ENCODE results near the gene TNIK.

Gene TNIK

DNA sequence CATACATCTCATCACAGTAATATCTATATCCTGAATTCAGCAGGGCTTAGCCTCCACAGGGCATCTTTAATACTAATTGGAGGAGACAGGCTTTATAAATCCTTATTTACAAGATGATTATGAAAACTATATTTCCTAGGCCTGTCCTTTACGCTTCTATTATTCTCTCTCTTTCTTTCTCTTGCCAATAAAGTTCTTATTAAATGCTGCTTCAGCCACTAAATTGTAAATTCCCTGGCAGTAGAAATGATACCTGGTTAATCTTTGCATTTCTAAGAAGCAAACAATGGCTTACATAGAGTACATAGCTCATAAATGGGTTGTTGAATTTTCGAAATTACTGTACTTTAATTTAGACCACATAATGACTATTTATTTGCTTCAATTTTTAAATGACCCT lies 43.5 kb downstream of the TNIK start:
- no peak for DNase-seq

DNA sequence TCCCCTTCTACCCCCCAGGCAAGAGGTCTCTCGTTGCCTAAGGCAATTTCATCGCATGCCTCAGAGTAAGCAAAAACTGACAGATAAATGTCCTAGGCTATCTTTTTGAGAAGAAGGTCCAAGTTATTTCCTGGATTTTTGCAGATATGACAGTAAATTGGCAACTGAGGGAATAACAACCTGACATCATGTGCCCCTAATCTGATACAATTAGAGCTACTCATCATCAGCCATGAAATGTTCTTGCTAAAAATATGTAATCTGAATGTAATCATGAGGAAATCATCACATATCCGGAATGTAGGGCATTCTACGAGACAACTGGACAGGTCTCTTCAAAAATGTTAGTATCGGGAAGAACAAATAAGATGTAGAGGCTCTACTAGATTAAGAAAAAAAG lies 44.1 kb downstream of the TNIK start:
- DNase-seq: no peak

DNA sequence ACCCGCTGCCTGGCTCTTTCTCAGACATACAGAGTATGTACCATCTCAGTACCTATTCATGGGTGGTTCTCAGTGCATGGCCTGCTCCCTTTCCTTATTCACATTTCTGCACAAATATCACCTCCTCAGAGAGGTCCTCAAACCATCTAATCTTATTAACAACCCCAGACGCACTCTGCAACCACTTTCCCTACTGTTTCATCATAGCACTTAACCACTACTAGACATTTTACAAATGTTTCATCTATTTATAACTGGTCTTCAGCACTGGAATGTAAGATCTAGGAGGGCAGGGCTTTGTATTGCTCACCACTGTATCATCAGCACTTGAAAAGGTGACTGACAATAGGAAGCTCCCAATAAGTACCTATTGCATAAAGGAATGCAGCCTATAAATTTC lies 45.1 kb downstream of the TNIK start:
- no peak for DNase-seq

- DNase-seq: no peak
These were observed 47.7 kb downstream of the TNIK start for GRCh38 chr3:171412473-171412872.

DNA sequence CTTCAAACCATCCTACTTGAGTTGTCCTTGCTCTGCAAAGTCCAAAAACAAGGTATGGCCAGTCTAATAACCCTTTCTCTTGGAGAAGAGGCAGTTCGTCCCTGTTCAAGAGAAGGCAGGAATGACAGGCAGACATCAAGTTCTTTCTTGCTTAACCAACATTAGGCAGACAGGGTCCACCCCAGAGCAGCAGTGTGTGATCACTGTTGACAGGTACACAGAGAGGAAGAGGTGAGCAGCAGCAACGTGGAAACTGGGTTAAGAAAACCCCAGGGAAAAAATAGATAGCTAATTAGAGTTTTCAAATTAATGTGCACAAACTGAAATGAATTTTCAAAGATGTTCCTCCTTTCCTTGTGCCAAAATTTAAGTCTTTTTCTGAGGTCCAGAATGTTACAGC lies 48.2 kb downstream of the TNIK start:
- no peak for DNase-seq

DNA sequence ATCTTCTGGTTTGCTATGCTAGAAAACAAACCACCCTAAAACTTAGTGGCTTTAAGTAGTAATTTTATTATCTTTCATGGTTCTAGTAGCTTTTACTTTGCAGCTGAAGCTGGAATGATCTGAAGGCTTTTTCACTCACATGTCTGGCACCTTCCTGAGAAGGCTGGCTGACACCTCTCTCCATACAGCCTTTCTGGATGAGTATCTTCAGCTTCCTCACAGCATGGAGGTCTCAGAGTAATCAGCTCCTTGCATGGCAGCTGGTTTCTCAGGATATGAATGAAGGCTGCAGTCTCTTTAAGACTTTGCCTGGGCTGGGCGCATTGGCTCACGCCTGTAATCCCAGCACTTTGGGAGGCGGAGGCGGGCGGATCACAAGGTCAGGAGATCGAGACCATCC lies 50.0 kb downstream of the TNIK start:
- no peak for DNase-seq

- DNase-seq: no peak
These were observed 52.4 kb downstream of the TNIK start for GRCh38 chr3:171407759-171408158.

GRCh38 chr3:171404376-171404967 lies 55.7 kb downstream of the TNIK start:
- DNase-seq: no peak

GRCh38 chr3:171402281-171402680 lies 57.9 kb downstream of the TNIK start:
- DNase-seq: no peak

GRCh38 chr3:171401432-171401831 lies 58.8 kb downstream of the TNIK start:
- DNase-seq: no peak

- no peak for DNase-seq
These were observed 60.4 kb downstream of the TNIK start for GRCh38 chr3:171399842-171400241.

DNA sequence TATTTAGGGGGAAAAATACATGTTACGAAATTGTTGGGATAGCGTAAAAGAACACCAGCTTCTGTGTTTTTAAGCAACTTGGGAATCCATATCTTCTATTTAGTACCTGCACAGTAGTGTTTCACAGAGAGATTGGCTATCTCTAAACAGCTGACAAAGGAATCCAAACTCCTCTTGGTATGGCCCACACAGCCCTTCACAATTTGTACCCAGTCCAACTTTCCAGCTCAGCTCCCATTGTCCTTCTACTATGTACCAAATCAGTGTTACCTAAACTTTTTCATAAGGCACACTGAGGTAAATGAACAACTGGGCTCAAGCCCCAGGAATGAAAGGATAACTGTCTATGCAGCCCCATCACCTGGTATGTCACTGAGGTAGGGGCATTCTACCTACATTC lies 61.9 kb downstream of the TNIK start:
- DNase-seq: no peak

DNA sequence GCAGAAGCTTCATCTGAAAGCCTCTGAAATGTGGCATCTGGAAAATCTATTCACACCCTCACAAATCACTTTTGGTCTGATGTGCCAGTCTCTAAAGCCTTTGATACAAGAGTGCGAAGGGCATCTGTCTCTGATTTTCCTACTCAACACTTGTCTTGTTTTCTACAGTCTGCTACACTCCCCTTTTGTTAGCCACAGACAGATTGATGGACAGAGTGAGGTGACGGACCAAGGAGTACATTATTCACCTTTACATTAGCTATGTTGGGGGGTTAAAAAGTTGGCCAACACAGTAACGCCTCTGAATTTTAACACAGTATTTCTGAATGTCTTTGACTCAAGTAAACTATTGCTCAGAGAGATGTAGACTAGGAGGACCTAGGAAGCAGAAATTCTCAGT lies 63.1 kb downstream of the TNIK start:
- DNase-seq: no peak

GRCh38 chr3:171396048-171396447 lies 64.2 kb downstream of the TNIK start:
- no peak for DNase-seq

DNA sequence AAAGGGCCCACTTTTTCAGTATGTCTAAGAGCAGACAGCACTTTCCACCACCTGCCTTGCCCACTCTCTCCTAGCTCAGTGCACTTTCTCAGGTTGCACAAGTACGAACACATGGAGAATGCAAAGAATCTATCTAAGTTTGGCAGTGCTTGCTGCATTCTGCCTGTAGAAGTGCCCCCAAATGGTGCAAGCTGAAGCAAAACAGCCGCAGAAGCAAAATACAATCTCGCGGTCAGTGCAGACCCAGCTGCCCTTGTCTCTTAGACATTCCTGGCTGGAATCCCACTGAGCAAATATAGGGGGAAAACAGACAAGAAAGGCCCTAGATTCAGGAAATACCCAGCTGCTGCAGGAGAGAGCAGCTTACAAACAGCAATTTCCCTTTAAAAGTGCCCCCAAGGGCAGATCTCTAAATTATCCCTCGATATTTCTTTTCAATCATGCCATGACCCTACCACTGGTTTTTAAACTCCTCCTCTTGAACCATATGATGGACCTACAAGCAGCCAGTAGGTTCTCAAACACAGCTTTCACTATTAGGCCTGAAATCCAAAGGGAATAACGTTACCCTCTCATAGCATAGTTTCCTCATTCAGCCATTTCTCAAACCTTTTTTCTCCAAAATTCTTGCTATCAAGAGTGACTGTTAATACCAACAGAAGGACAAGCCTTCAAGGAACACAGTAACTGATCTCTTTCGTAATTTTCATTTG lies 67.0 kb downstream of the TNIK start:
- peak; percentile 9 for DNase-seq

- DNase-seq: no peak
These were observed 68.8 kb downstream of the TNIK start for GRCh38 chr3:171391432-171391831.

DNA sequence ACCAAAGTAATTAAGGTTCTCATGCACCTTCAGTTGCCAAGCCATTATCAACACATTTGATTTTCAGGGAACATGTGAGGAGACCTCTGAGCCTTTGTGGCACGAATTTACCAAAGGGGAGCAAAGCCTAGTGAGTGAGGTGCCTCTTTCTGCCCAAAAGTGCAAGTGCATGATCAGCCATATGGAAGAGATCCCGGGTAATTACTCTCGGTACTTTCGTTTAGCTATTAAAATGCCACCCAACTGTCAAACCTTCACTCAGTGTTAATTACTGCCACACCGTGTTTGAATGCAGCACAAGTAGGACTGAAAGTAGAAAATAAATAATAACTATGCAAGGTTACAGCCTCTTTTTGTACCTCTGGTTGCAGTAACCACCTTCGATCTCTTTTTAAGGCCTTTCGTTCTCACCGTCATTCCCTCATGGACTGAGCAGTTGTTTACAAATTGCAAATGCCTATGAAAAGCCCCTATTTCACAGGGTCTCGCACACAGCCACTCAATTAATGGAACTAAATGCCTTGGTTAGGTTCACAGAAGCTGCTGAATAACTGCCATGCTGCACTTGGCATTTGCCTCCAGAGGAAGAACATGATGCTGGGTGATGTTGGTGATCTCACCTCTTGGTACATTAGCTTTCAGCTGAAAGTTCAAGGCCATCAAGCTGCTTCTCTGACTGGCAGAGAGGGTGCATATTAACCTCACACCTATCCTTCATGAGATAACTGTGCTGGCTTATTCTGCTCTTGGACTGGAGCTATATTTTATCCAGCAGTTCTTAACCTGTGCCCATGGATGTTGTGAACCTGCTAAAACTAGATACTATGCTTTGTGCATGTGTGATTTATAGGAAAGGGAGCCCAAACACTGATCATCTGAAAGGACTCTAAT lies 69.9 kb downstream of the TNIK start:
- DNase-seq: no peak

- DNase-seq: no peak
These were observed 70.7 kb downstream of the TNIK start for GRCh38 chr3:171389491-171389890.

GRCh38 chr3:171388527-171388926 lies 71.7 kb downstream of the TNIK start:
- no peak for DNase-seq

DNA sequence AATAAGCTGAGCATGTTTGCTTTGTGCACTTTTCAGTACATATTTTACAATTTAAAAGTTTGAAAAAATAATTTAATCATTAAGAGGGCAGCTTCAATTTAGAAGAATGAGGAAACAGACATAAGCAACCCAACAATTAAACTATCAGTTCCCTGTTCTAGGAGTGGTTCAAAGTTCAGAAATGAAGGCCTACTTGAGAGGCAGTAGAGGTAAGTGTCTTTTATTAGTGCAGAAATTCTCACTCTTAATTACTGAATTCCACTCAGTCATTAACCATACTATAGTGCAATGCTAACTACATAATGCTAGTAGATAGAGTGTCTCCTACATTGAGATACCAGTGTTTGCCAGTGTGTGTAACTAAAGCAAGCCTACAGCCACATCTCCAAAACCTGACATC lies 73.1 kb downstream of the TNIK start:
- no peak for DNase-seq

DNA sequence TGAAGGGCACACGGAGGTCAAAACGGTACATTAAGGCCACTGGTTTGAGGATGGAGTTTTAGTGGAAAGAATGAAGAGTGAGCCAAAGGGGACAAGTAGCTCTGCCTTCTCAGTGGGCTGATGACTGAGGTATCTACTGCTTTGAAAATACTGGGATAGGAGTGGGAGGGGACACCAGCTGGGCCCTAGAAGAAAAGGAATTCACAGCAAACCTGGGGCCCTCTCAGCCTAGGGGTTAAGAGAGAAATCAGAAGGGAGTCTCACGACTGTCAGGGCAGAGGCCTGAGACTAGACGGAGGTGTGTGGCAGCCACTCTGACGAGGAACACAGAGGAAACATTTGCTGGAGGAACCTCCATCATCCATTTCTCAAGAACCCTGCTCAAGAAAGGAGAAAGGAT lies 75.1 kb downstream of the TNIK start:
- DNase-seq: no peak

DNA sequence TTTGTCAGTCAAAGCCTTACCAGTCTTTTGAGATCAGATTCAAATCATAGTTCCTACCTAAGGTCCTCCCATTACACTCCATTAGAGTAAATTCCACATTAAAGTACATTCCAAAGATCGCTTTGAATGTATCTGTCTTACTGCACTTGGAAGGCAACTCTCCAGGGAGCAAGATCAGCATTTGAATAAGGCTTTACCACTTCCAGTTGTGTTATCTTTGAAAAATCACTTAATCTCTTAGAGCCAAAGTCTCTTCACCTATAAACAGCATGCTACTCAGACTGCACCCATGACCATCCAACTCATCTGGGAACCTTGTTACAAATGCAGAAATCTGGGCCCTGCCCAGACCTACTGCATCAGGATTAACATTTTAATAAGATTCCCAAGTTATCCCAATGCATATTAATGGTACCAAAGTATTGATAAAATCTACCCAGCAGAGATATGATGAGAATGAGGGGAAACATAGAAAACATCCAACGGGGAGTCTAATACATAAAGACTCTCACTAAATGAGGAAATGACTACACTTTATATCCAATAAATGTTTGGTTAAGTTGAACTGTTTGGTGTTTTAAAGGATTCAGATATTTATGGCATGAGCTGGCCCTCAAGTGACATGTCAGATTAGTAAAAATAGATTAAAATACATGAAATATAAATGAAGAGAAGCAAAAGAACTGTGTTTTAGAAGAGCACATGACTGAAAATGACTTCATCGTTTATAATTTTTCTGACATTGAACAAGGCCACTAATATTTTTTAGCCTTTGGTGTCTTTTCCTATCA lies 75.9 kb downstream of the TNIK start:
- DNase-seq: no peak

Data from SHP77 treated with DMSO at 0.1 percent for 48 hours (cell line).